ENCODE results near the gene PPP3CA.

The PPP3CA gene

GRCh38 chr4:100984901-100985300 lies 362.4 kb downstream of the PPP3CA start:
- no peak for DNase-seq

- DNase-seq: no peak
Measured at GRCh38 chr4:100983426-100983825, 363.9 kb downstream of the PPP3CA start.

GRCh38 chr4:100982345-100982744 lies 365.0 kb downstream of the PPP3CA start:
- no peak for DNase-seq

GRCh38 chr4:100981447-100982204 lies 365.7 kb downstream of the PPP3CA start:
- DNase-seq: no peak

- DNase-seq: no peak
Measured at GRCh38 chr4:100979736-100980135, 367.6 kb downstream of the PPP3CA start.

- no peak for DNase-seq
Measured at GRCh38 chr4:100977746-100978397, 369.5 kb downstream of the PPP3CA start.

- no peak for DNase-seq
Measured at GRCh38 chr4:100977274-100977673, 370.1 kb downstream of the PPP3CA start.

All from NCI-H1092 (cell line).